ENCODE measurements around the gene HPSE2.

The HPSE2 gene

GRCh38 chr10:98684019-98684899, 551.4 kb downstream of the HPSE2 start:
- no peak for DNase-seq (ENCODE audit: low read depth)
- no peak for TF ChIP-seq CTCF (IDR thresholded peaks at IDR 0.05; ENCODE audit: control insufficient read depth, extremely low read depth, insufficient read depth)
- H3K4me3 ChIP-seq (ENCODE audit: low read depth, low read length) = no peak overlapping the region

- DNase-seq (ENCODE audit: low read depth) = no peak
- no peak overlapping the region for H3K4me3 ChIP-seq (ENCODE audit: low read depth, low read length)
- no peak for TF ChIP-seq CTCF (IDR thresholded peaks at IDR 0.05; ENCODE audit: control insufficient read depth, extremely low read depth, insufficient read depth)
Observed at GRCh38 chr10:98676895-98677294, 558.8 kb downstream of the HPSE2 start.

DNA sequence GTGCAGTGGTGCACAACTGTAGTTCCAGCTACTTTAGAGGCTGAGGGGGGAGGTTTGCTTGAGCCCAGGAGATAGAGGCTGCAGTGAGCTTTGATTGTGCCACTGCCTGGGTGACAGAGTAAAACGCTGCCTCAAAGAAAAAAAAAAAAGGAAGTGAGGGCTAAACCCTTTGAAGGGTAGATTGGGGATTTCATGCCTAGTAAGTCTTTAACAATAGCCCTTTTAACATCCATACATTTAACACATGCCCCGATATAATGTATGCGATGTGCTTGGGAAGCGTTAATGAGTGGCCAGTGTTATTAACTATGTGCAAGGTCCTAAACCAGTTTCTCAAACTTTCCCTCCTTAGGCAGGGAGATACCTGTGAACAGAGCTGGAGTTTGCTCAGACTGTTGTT, 559.8 kb downstream of the HPSE2 start:
- TF ChIP-seq CTCF (IDR thresholded peaks at IDR 0.05; ENCODE audit: control insufficient read depth, extremely low read depth, insufficient read depth) = no peak
- no peak overlapping the region for H3K4me3 ChIP-seq (ENCODE audit: low read depth, low read length)
- DNase-seq (ENCODE audit: low read depth) = no peak

GRCh38 chr10:98673171-98673782, 562.4 kb downstream of the HPSE2 start:
- no peak overlapping the region for H3K4me3 ChIP-seq (ENCODE audit: low read depth, low read length)
- no peak for DNase-seq (ENCODE audit: low read depth)
- TF ChIP-seq CTCF (IDR thresholded peaks at IDR 0.05; ENCODE audit: control insufficient read depth, extremely low read depth, insufficient read depth) = no peak

DNA sequence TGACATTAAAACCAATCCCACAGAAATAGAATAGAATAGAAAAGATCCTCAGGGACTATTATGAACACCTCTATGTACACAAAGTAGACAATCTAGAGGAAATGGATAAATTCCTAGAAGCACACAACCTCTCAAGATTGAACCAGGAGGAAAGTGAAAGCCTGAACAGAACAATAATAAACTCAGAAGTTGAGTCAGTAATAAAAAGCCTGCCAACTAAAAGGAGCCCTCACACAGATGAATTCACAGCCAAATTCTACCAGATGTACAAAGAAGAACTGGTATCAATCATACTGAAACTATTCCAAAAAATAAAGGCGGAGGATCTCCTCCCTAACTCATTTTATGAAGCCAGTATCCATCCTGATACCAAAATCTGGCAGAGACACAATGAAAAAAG, 568.6 kb downstream of the HPSE2 start:
- DNase-seq (ENCODE audit: low read depth) = no peak

DNA sequence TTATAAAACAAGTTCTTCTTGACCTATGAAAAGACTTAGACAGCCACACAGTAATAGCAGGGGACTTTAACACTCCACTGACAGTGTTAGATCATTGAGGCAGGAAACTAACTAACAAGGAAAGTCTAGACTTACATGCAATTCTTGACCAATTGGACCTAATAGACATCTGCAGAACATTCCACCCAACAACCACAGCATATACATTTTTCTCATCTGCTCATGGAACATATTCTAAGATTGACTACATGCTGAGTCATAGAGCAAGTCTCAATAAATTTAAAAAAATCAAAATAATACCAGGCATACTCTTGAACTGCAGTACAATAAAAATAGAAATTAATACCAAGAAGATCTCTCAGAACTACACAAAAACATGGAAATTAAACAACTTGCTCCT, 569.4 kb downstream of the HPSE2 start:
- DNase-seq (ENCODE audit: low read depth) = no peak
- no peak overlapping the region for H3K4me3 ChIP-seq (ENCODE audit: low read depth, low read length)
- TF ChIP-seq CTCF (IDR thresholded peaks at IDR 0.05; ENCODE audit: control insufficient read depth, extremely low read depth, insufficient read depth) = no peak

More for the DNA sequence above, 568.6 kb downstream of the HPSE2 start:
- no peak for TF ChIP-seq CTCF (IDR thresholded peaks at IDR 0.05; ENCODE audit: control insufficient read depth, extremely low read depth, insufficient read depth)
- no peak overlapping the region for H3K4me3 ChIP-seq (ENCODE audit: low read depth, low read length)
